Activated CD8-positive, alpha-beta memory T cell treated with anti-CD3 and anti-CD28 coated beads for 24 hours (primary cell): ENCODE data around the gene MBIP.

Experiments
- DNase-seq: peaks from one replicate; pipeline ENCODE4 v3.0.0-alpha.2; 2020

The MBIP gene

DNA sequence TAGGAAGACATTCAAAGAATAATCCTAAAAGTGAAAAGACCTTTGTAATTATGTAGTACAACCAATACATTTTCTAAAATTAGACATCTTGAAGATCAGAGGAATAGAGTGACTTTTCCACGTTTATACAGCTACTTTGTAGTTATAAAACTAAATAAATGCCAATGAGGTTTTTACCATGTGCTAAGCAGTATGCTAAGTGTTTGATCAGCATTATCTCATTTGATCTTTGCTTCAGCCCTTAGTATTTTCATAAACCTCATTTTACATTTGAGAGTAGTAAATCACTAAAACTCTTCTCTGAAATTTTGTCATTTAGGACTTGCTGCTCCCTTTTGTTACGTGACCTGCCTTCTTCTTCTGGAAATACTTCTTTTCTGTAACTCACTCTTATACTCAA lies 13.6 kb downstream of the MBIP start:
- no peak for DNase-seq

DNA sequence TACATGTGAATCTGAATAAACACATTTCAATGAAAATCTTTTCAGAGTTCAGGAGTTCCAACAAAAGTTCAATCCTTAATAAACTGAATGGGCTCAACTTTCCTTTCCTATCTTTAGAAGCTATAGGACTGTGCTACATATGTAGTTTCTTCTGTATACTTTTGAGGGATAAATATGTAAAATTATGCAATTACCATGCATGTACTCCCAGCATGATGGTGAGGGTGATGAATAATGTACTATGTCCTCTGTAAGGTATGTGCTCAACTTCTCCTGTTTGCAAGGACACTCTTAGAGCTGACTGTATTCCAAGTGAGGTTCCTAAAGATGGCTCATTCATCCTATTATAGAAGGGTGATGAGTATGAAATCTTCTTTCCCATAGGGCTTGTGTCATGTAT lies 15.5 kb downstream of the MBIP start:
- no peak for DNase-seq

DNA sequence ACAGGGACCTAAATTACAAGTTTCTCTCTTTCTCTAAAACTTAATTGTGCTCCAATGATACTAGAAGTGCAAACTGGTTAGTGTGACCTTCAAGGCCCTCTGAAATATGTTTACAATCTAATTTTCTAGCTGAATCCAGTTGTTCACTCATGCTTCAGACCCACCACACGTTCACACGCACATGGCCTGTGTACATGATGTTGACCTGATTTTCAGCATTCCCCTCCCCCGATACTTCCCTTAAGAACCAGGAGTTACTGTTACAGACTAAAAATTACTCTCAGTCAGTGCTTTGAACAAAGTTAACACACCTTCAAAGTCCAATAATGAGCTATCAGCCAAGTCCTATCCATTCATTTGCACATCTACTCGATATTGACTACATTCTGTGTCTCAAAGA lies 16.5 kb downstream of the MBIP start:
- DNase-seq, result no peak

DNA sequence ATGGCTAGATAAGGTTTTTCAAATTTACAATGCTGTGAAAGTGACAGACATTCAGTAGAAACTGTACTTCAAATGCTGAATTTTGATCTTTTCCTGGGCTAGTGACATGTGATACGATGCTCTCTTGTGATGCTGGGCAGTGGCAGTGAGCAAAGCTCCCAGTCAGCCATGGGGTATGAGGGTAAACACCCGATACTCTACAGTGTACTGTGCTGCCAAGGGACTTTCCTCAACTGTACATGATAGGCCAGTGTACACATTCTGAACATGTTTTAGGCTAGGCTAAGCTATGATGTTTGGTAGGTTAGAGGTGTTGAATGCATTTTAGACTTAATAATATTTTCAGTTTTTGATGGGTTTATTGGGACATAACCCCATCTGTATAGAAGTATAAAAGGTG lies 17.6 kb downstream of the MBIP start:
- DNase-seq, result no peak

DNA sequence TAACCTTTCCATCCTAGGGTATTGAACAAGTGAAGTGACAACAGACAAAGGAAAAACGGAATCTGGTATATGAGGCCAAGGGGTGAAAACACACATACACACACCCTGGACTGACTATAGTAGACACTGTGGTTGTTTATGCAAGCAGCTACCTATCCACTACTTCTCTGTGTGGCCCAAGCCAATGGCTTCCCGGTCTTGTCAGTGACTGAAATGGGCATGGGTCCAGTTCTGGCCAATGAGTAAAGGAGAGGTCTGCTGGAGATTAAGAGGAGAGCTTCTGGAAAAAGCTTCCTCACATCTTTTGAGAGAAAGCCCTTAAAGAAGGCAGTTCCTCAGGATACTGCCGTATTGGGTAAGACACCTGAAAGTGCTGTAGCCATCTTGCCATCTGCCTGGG lies 19.3 kb downstream of the MBIP start:
- DNase-seq, result no peak

DNA sequence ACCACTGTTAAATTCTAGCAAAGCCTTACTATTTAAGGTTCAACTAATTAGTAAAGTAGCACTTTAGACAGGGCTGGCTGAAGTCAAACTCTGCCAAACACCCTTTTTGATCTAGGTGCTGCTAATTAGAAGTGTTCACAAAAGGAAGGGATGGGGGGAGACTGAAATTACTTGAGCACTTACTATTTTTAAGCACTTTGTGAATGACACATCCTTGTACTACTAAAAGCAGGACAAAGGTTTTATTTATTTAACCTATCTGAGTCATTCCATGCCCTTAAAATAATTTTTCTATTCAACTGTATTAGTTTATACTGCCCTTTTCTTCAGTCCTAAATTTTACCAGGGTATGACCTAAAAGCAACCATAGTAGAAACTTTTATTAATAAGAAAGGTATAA lies 20.1 kb downstream of the MBIP start:
- DNase-seq, result no peak

DNA sequence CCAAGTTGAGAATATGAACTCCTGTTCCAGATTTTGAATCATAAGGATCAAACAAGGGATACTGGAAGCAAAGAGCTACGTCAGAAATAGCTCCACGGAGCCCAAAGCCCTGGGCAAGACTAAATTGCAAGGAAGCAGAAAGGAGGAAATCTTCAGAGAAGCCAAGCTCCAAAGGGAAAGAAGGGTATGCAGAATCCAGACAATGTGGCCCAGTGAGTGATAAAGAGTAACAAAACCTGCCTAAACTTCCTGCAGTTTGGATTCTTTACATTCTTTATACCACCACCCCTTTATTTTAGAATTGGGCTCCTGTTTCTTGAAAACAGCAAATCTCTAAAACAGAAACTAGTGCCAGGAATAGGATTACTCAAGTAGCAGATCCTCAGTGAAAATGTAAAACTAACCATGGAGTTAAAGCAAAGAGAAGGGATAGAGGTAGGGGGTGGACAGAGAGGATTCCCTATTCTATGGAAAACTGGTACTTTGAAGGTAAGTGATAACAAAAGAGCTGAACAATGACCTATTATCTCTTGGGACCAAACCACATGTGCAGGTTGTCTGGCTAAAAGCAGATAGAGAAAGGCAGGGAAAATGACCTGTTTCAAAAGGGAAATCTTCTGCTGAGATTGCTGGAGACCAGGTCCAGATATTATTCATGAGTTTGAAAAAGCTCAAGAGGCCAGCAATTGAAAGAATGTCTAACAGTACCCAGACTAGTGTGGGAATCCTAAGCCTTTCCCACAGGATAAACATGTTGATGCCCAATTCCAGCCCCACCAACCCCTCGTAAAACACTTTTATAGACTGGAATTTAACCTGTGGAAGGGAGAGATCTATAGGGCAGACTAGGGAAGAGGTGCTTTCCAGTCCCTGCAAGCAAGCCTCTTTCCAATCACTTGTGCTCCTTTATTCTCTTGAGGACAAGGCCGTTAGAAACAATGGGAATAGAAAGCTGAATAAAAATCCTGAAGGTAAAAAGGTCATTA lies 24.5 kb downstream of the MBIP start:
- no peak for DNase-seq

DNA sequence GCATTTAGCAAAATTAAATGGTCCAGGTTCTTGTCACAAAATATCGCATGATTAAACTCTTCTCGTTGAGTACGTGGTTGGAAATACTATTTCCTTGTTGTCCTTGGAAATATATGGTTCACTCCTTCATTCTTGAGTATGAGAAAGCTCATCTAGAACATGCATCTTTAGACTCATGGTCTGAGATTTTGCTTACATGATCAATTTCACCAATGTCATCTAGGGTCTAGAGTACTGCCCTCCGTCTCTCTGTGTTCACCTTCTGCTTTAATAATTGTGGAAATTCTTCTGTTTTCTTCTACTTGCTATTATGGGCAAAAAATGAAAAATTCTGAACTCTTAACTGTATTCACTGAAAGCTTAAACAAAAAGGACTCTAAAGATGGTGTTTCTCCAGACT lies 25.9 kb downstream of the MBIP start:
- DNase-seq, result no peak

DNA sequence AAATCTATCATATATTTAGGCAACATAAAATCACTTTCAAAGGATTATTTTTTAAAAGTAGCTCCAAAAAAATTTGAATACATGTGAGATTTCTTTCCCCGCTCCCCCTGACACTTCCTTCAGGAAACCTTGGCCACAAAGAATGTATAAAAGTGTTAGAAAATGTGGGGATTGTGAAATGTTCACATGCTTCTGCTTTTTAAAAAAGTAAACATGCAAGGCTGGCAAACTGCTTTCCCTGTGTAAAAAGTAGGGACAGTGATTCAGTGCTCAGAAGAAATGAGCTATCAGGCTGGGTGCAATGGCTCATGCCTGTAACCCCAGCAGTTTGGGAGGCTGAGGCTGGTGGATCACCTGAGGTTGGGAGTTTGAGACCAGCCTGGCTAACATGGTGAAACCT lies 26.6 kb downstream of the MBIP start:
- no peak for DNase-seq

DNA sequence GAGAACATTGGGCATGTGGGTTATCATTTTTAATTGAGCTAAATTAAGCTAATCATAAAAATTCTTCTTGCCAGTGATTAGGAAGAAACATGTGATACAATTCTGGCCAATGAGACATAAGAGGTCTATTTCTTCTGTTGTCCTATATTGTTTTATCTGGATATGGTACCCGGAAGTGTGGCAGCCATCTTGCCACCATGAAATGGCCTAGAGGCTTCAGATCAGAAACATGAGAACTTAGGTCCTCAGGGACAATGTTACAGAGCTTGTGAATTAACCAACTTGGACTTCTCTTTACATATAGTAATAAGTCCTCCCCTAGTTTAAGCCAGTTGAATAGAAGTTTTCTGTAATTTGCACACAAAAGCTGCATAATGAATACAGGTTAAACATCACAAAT lies 30.5 kb downstream of the MBIP start:
- no peak for DNase-seq

DNA sequence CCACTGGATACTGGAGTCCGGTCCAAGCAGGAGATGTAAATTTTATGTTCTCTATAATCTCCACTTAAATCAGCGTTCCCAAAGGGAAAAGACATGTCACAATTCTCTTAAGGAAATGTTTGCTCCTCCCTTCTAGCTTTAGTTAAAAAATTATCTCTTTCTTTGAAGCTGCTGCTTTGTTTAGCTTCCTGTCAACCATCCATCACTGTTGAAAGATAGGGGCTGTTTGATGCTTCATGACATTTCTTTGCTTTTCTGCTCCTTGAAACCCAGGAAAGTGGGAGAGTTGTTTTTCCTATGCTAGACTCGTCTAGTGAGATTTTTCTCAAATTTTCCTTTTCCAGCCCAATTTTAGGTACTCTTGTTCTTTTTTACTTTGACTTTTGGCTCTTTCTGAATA lies 31.9 kb downstream of the MBIP start:
- no peak for DNase-seq

DNA sequence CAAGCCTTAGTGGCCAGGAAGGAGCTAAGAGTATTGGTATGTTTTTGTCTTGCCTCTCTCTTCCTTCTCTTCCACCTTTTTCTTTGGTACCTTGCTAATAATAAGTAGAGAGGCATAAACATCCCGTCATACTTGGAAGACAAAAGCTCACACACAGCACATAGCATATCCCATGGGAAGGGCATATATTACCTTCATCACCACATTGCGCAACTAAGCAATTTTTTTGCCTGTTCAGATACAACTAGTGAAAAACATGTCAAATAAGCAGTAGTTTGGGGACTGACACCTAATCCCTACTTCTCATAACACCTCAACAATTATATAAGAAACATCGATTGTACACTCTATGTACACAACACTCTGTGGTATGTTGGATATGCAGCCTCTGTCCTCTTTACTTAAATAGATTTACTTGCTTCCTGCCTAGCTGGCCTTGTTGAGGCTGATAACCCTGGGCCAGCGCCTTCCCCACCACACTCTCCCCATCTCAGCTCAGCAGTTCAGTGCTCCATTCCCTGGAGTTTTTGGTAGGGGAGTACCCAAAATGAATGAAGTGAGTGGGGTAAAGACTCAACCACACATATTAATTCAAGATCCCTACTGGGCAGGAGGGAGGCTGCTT lies 35.4 kb downstream of the MBIP start:
- DNase-seq, result no peak

DNA sequence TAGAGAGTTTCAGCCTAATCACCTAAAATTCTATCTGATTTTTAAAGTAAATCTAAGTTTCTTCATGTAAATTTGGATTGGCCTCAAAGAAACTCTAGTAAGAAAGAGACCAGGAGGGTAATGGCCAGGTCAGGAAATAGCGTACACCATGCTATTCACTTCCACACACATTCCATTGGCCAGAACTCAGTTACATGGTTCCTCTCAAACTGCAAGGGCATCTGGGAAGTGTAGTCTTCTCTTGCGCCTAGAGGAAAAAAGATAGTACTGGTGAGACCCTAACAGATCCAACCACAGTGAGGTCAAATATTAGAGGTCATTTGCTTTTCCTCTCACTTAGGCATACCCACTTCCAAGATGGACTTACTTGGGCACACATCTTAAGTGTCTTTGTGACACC lies 39.1 kb downstream of the MBIP start:
- DNase-seq, result no peak

DNA sequence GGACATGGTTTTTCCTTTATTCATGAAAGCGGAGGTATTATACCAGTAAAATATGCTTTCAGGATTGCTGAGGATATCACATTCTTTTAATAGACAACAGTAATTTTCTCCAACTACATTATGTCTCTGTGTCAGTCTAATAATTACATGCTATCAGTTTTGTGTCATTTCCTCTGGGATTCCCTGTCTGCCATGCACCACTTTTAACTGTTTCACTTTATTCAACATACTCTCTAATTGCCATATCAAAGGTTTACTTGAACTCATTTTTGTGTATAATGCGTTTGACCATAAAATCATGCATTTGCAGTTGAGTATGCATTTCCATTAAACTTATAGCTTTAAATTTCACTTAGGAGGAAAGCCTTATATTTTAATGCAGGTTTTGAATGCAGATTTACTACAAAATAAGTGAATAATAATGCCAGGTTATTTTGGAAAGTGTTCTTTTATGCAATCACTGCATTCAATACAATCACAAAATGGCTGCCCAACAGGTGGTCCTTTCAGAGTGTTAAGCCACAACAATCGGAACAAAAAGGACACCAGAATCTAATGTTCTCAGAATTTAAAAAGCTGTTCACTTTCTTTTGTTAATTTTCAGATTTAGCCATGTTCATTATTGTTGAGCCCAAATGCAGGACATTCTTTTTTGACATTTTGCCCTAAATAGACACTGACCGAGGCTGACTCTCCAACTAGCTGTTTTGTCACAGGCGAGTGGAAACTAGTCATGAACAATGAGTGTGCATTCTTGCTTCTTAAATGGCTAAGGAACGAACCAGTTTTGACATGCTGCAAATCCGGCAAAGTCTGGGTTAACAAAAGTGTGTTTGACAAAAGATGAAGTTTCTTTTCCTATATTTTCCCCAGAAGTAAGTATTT lies 40.9 kb downstream of the MBIP start:
- DNase-seq, result no peak

DNA sequence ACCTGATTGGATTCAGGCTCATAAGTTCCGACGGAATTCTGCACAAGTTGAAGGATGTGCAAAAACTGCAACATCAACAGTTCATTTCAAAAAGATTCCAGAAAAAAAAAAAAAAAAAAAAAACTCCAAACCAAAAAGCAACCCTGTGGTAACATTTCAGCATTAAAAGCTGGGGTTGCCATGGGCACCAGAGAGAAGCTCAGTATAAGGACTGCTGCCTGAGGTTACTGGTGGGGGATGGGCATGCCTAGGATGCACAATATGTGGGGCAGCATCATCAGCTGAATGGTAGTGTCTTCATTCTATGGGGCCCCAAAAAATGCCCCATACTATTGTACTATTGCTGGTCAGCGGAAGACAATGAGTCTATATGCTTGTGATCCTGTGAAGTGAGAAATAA lies 44.7 kb downstream of the MBIP start:
- no peak for DNase-seq

DNA sequence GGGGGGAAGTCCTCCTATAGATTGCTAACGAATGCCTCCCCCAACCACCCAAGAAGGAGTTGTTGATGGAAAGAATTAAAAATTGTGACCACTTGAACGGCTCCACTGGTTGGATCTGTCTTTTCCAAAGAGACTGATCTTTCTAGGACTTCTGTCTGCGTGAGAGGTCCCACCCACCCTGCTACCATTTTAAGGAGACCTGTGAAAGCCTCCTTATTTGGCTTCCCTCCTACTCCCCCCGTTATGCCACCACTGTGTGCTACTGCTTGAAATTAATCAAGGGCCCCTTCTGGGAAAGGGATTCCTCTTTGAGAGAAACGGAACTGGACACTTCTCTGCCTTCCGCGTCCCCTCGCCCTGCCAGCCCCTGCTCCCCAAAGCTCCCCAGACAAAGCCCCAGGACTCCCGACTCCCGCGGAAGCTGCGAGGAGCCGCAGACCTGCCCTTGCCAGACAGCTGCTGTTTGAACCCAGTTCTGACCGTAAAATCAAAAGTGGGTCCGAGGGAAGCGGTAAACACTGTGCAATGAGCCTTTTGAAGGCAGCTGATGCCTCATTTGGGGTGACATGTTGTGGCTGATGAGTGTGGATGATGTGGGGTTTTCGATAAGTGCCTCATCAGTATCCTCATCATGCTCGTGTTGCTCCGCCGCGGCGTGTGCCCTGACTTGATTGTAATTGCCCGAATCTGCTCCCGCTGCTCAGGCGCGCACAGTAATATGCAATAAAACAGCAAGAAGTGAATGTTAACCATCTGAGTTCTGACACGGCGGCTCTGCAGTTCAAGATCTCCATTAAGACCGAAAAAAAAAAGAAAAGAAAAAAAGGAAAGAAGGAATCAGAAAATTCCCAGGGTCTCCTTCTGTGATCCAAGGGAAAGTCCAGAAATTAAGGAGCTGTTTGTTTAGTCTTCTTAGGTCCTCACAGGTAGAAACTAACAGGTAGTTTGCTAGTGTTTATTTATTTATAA lies 48.2 kb downstream of the MBIP start:
- DNase-seq, result peak; percentile 56

DNA sequence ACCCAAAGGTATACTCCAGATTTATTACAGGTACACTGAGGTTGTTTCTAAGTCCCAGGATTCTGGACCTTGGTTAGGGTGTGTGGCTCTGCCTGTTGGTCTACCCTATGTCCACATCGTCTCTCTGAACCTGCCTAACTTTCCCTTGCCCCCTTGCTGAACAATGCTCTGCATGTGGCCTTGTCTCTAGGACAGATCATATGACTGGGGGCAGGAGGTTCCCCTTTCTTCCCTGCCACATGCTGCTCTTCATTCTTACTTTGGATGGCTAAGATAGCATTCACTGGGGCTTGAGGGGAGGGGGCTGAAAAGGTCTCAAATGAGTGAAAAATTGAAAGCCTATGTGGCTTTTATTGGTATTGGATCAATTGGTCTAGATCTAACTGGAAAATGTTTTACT lies 49.2 kb downstream of the MBIP start:
- DNase-seq, result no peak

DNA sequence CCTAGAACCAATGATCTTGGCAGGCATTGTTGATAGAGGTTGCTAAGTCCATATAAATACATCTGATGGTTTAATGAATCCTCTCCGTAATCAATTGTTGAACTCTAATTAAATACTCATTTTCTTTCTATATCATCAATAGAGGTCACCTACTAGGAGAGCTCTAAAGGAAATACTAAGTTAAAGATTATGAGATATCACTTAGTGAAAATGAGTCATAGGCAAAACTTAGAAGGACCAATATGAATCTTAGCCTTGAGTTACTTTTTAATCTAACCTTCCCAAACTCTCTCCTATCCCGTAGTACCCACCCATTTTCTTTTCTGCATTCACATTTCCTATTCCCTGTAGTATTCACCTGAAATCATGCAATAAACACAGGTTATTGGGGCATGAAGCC lies 50.2 kb downstream of the MBIP start:
- no peak for DNase-seq

DNA sequence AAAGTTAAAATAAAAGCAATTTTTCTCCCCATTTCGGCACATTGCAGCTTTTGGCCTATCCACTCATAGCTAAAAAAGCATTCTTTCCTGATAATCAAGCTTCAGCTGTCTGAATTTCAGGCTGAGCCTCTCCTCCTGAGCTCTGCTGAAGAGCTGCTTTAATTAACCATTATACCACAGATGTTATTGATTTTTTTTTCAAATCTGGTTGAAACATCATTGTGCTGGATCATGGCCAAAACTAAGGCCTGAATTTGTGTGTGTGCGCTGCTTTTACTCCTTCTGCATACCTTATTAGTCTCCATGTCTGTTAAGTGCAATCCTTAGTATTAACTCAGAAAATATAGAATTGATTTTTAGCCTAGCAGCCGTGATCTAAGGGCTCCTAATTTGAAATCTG lies 52.3 kb downstream of the MBIP start:
- DNase-seq, result no peak

DNA sequence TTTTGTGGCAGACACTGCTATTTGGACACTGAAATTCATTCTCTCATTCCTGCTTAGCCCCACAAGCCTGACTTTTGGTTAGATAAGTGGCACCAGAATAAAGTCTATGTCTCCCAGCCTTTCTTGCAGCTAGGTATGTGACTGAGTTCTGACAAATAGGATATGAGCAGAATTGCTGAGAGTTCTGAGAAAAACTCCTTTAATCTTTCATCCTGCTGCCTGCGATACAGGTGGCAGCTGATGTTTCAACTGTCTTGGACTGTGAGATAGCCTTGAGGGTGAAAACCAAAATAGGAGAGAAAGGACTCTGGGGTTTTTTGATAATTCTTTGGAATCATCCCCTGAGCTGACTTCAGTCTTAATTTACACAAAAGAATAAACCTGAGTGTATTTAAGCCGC lies 55.8 kb downstream of the MBIP start:
- DNase-seq, result no peak

DNA sequence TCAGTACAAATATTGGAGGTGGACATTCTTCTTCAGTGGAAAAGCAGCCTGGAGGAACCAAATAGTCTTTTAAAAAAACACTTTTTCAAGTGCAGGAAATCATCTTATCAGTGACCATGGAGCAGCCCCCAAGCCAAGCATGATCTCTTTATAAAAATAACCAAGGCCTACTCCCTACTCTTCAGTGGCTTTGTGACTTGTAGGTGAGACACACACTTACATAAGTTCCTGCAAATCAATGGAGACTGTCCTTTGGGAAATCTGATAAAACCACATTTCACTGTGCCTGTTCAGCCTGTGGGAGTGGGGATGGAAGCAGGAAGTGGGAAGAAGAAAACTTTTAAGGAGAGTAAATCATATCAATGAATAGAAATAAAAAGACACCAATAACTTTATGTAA lies 56.3 kb downstream of the MBIP start:
- DNase-seq, result no peak

DNA sequence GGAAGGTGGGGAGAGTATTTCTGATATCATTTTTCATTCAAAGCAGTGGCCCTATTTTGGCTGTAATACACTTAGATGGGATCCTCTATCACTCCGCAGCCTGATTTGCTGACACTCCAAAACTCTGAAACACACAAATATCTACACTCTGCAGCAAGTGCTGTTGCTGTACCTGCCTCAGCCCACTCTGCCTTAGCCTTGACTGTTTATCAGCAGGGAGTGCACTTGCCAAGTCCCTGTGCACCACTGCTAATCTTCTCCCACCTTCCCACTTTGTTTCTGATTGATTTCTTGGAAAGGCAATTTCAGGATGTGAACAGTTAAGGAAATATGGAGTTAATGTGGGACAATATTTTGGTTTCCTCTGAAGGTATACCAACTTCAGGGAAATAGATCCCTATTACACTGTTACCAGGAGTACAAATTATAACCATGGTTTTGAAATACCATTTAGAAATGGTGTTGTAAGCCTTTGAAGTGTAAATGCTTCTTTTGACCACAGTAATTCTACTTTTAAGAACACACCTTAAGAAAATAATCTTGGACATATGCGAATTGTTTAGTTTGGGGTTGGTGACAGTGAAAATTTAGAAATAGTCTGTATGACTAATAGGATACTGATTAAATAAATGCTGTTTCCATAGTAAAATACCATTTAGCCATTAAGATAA lies 59.3 kb downstream of the MBIP start:
- DNase-seq, result no peak
